ENCODE measurements around the gene RSF1. TPM values are rescaled to one million over a fixed set of nuclear protein-coding genes. Genes with fewer than 3 reads are reported as not detected.

RSF1 gene
- total RNA-seq, 1 donor from 2014 or later, result 97.6 TPM

GRCh38 chr11:77687088-77687487 is 133.4 kb downstream of the RSF1 start:
- H3K4me1 Mint-ChIP-seq (ENCODE audit: low read depth, unreplicated experiment), result no peaks in the 10 kb centered on the region
- peaks cover 2% of the 10 kb centered on the region for H3K9me3 Mint-ChIP-seq (ENCODE audit: unreplicated experiment)
- H3K4me3 Mint-ChIP-seq (ENCODE audit: unreplicated experiment), result no peak overlapping the region
- no peaks in the 10 kb centered on the region for H3K36me3 Mint-ChIP-seq (ENCODE audit: unreplicated experiment)
- no peak for DNase-seq
- no peaks in the 10 kb centered on the region for H3K27me3 Mint-ChIP-seq (ENCODE audit: unreplicated experiment)
- no peak for TF ChIP-seq CTCF (IDR thresholded peaks at IDR 0.05; ENCODE audit: partially characterized antibody, unreplicated experiment)
- no peak overlapping the region for H3K27ac Mint-ChIP-seq (ENCODE audit: unreplicated experiment)

- Mint-ChIP-seq H3K36me3 (ENCODE audit: unreplicated experiment) (no peaks in the 10 kb centered on the region), H3K9me3 (ENCODE audit: unreplicated experiment) (no peaks in the 10 kb centered on the region), H3K27me3 (ENCODE audit: unreplicated experiment) (peaks cover 4% of the 10 kb centered on the region), H3K4me1 (ENCODE audit: low read depth, unreplicated experiment) (no peaks in the 10 kb centered on the region), H3K4me3 (ENCODE audit: unreplicated experiment) (no peak overlapping the region), H3K27ac (ENCODE audit: unreplicated experiment) (no peak overlapping the region)
- no peak for TF ChIP-seq CTCF (IDR thresholded peaks at IDR 0.05; ENCODE audit: partially characterized antibody, unreplicated experiment)
- no peak for DNase-seq
Measured at GRCh38 chr11:77677138-77677537, 143.4 kb downstream of the RSF1 start.

GRCh38 chr11:77672264-77672663 is 148.3 kb downstream of the RSF1 start:
- Mint-ChIP-seq H3K36me3 (ENCODE audit: unreplicated experiment) (peaks cover 6% of the 10 kb centered on the region), H3K4me1 (ENCODE audit: low read depth, unreplicated experiment) (no peaks in the 10 kb centered on the region), H3K27me3 (ENCODE audit: unreplicated experiment) (no peaks in the 10 kb centered on the region), H3K27ac (ENCODE audit: unreplicated experiment) (no peak overlapping the region), H3K4me3 (ENCODE audit: unreplicated experiment) (no peak overlapping the region), H3K9me3 (ENCODE audit: unreplicated experiment) (peaks cover 2% of the 10 kb centered on the region)
- no peak for TF ChIP-seq CTCF (IDR thresholded peaks at IDR 0.05; ENCODE audit: partially characterized antibody, unreplicated experiment)
- no peak for DNase-seq

GRCh38 chr11:77669848-77670511 is 150.5 kb downstream of the RSF1 start:
- H3K27ac Mint-ChIP-seq (ENCODE audit: unreplicated experiment), result no peak overlapping the region
- no peaks in the 10 kb centered on the region for H3K4me1 Mint-ChIP-seq (ENCODE audit: low read depth, unreplicated experiment)
- no peaks in the 10 kb centered on the region for H3K27me3 Mint-ChIP-seq (ENCODE audit: unreplicated experiment)
- peaks cover 2% of the 10 kb centered on the region for H3K9me3 Mint-ChIP-seq (ENCODE audit: unreplicated experiment)
- H3K4me3 Mint-ChIP-seq (ENCODE audit: unreplicated experiment), result no peak overlapping the region
- H3K36me3 Mint-ChIP-seq (ENCODE audit: unreplicated experiment), result peaks cover 8% of the 10 kb centered on the region
- no peak for TF ChIP-seq CTCF (IDR thresholded peaks at IDR 0.05; ENCODE audit: partially characterized antibody, unreplicated experiment)
- no peak for DNase-seq

- H3K27ac Mint-ChIP-seq (ENCODE audit: unreplicated experiment), result no peak overlapping the region
- no peaks in the 10 kb centered on the region for H3K27me3 Mint-ChIP-seq (ENCODE audit: unreplicated experiment)
- DNase-seq, result no peak
- H3K36me3 Mint-ChIP-seq (ENCODE audit: unreplicated experiment), result peaks cover 8% of the 10 kb centered on the region
- H3K4me3 Mint-ChIP-seq (ENCODE audit: unreplicated experiment), result no peak overlapping the region
- H3K9me3 Mint-ChIP-seq (ENCODE audit: unreplicated experiment), result peaks cover 3% of the 10 kb centered on the region
- no peaks in the 10 kb centered on the region for H3K4me1 Mint-ChIP-seq (ENCODE audit: low read depth, unreplicated experiment)
- no peak for TF ChIP-seq CTCF (IDR thresholded peaks at IDR 0.05; ENCODE audit: partially characterized antibody, unreplicated experiment)
Measured at GRCh38 chr11:77668760-77669159, 151.8 kb downstream of the RSF1 start.

Measured in glutamatergic neuron (in vitro differentiated cells).